Ishikawa (cell line): ENCODE results near the gene SYNDIG1.

Source experiments
- CEBPB ChIP-seq: IDR thresholded peaks from 2 replicates; pipeline ENCODE4 v1.6.1; 2012
- CREB1 ChIP-seq: IDR thresholded peaks from 2 replicates; pipeline ENCODE4 v1.6.1; 2012; ENCODE audit warnings: low read depth
- EGR1 ChIP-seq: IDR thresholded peaks from 2 replicates; pipeline ENCODE4 v1.6.1; 2012
- EP300 ChIP-seq: IDR thresholded peaks from 2 replicates; pipeline ENCODE4 v1.6.1; 2012; ENCODE audit warnings: borderline replicate concordance
- FOXM1 ChIP-seq: IDR thresholded peaks from 2 replicates; pipeline ENCODE4 v1.6.1; 2012; ENCODE audit warnings: low read depth, borderline replicate concordance
- NFIC ChIP-seq: IDR thresholded peaks from 2 replicates; pipeline ENCODE4 v1.6.1; 2012
- RAD21 ChIP-seq: IDR thresholded peaks from 2 replicates; pipeline ENCODE4 v1.6.1; 2012; ENCODE audit warnings: low read depth
- REST ChIP-seq: IDR thresholded peaks from 2 replicates; pipeline ENCODE4 v1.6.1; 2012; ENCODE audit warnings: low read depth, mild to moderate bottlenecking
- TAF1 ChIP-seq: IDR thresholded peaks from 2 replicates; pipeline ENCODE4 v1.6.1; 2012; ENCODE audit warnings: low read depth, mild to moderate bottlenecking
- TCF12 ChIP-seq: IDR thresholded peaks from 2 replicates; pipeline ENCODE4 v1.6.1; 2012; ENCODE audit warnings: low read depth
- USF1 ChIP-seq: IDR thresholded peaks from 2 replicates; pipeline ENCODE4 v1.6.1; 2012
- YY1 ChIP-seq: IDR thresholded peaks from 2 replicates; pipeline ENCODE4 v1.6.1; 2012; ENCODE audit warnings: low read depth
- ZBTB7A ChIP-seq: IDR thresholded peaks from 2 replicates; pipeline ENCODE4 v1.6.1; 2012; ENCODE audit warnings: low read depth
- TF ChIP-seq, protein P1 (sequence below): IDR thresholded peaks from 2 replicates; pipeline ENCODE4 v1.6.1; 2012

GRCh38 chr20:24586523-24586840, 117.1 kb downstream of the SYNDIG1 start:
- TF ChIP-seq FOXM1 (no peak), YY1 (no peak), TAF1 (no peak), EGR1 (no peak), REST (no peak), ZBTB7A (no peak), RAD21 (no peak), EP300 (no peak), CEBPB (no peak), USF1 (no peak), CREB1 (no peak), NFIC (no peak), TCF12 (no peak)
- TF ChIP-seq, protein P1, sequence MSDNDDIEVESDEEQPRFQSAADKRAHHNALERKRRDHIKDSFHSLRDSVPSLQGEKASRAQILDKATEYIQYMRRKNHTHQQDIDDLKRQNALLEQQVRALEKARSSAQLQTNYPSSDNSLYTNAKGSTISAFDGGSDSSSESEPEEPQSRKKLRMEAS: no peak
